ENCODE results near the gene ECHS1.

Gene ECHS1

GRCh38 chr10:133378251-133379096, 5.3 kb upstream of the ECHS1 start:
- CTCF ChIA-PET, result interaction anchor here (1.3 kb wide), 1 partner anchor 49 kb away, joined by 6 read pairs; no protein-coding TSS in a partner anchor
- peak overlapping the region; percentile 50 for H3K4me3 ChIP-seq (ENCODE audit: low read depth, low read length)
- peaks cover 9% of the 10 kb centered on the region for H3K4me1 ChIP-seq (ENCODE audit: control insufficient read depth, insufficient read depth, low read length)
- H3K36me3 ChIP-seq (ENCODE audit: control insufficient read depth in 2 of 2, insufficient read depth in 1 of 2, low read length in 2 of 2), result no peaks in the 10 kb centered on the region
- POLR2A ChIA-PET, result interaction anchor here (1.0 to 1.4 kb wide), 3 partner anchors 10 to 16 kb away, joined by 3 to 5 read pairs (median 3); no protein-coding TSS in a partner anchor
- no peaks in the 10 kb centered on the region for H3K9me3 ChIP-seq (ENCODE audit: control insufficient read depth, insufficient read depth, low read depth, low read length)
- no peak overlapping the region; the same call in 1 of the 2 replicates for H3K27ac ChIP-seq (ENCODE audit: extremely low read depth, low read depth, low read length)
- TF ChIP-seq ZFHX2 (tag by site-specific recombination; conservative IDR thresholded peaks at IDR 0.05) (0 out of 2 replicates have a peak, but pooled peaks have one; percentile 56), ZBTB44 (tag by site-specific recombination; IDR thresholded peaks at IDR 0.05) (0 out of 2 replicates have a peak, but pooled peaks have one; percentile 18), ZBTB7A (tag by site-specific recombination; IDR thresholded peaks at IDR 0.05; ENCODE audit: low read depth) (0 out of 2 replicates have a peak, but pooled peaks have one; percentile 54), ZNF747 (tag by site-specific recombination; IDR thresholded peaks at IDR 0.05) (no peak), ZNF529 (tag by site-specific recombination; IDR thresholded peaks at IDR 0.05; ENCODE audit: insufficient replicate concordance) (no peak), REST (tag by site-specific recombination; IDR thresholded peaks at IDR 0.05) (no peak), KLF17 (tag by site-specific recombination; IDR thresholded peaks at IDR 0.05) (0 out of 2 replicates have a peak, but pooled peaks have one; percentile 44), ZNF335 (tag by site-specific recombination; conservative IDR thresholded peaks at IDR 0.05) (peak; percentile 91), ZNF521 (tag by site-specific recombination; IDR thresholded peaks at IDR 0.05) (no peak), ZNF530 (tag by site-specific recombination; IDR thresholded peaks at IDR 0.05; ENCODE audit: low read depth) (no peak), ZNF776 (tag by site-specific recombination; IDR thresholded peaks at IDR 0.05; ENCODE audit: borderline replicate concordance) (no peak), ZBTB20 (tag by site-specific recombination; IDR thresholded peaks at IDR 0.05) (peak; percentile 53), ZNF843 (tag by site-specific recombination; IDR thresholded peaks at IDR 0.05) (0 out of 2 replicates have a peak, but pooled peaks have one; percentile 18), ZBTB26 (tag by site-specific recombination; optimal IDR thresholded peaks at IDR 0.05) (peak; percentile 97), ZNF692 (tag by site-specific recombination; IDR thresholded peaks at IDR 0.05) (peak; percentile 30; the same call in 1 of the 2 replicates), ZNF274 (IDR thresholded peaks at IDR 0.05; ENCODE audit: low read length) (no peak), ZNF274 (tag by site-specific recombination; IDR thresholded peaks at IDR 0.05; ENCODE audit: borderline replicate concordance) (no peak), ZNF600 (tag by site-specific recombination; IDR thresholded peaks at IDR 0.05) (no peak), ZNF221 (tag by site-specific recombination; IDR thresholded peaks at IDR 0.05; ENCODE audit: borderline replicate concordance) (no peak), GFI1B (tag by site-specific recombination; IDR thresholded peaks at IDR 0.05) (no peak), ZNF830 (tag by site-specific recombination; IDR thresholded peaks at IDR 0.05; ENCODE audit: low read depth) (no peak), ZNF24 (tag by site-specific recombination; IDR thresholded peaks at IDR 0.05) (no peak), PRDM10 (tag by site-specific recombination; IDR thresholded peaks at IDR 0.05) (peak; percentile 78)
